ENCODE measurements around the gene LAYN. TPM values are rescaled to one million over a fixed set of nuclear protein-coding genes. Genes with fewer than 3 reads are reported as not detected.

LAYN gene
- total RNA-seq, 1 experiment from 2014 or later = 3.7 TPM

DNA sequence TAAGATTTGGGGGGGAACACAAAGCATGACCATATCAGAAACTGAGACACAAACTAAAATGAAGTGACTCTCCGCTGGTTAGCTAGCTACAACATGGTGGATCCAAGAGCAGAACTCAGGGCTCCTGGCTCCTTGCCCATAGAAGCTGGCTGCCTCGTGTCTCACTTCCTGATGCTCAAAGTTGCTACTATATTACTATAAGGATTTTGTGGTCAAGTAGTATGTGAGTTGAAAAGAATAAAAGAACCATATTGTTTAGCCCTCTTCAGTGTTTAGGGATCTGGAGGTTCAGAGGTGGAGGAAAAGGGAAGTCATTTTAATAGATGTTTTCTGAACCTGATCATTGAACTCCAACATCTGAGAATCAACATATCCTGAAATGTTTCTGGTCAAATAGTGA lies 44.9 kb downstream of the LAYN start:
- DNase-seq (ENCODE audit: low spot score) = no peak
- Mint-ChIP-seq H3K36me3 (peaks cover 4% of the 10 kb centered on the region), H3K27me3 (ENCODE audit: low read depth) (no peaks in the 10 kb centered on the region; the same call in none of the 2 replicates), H3K9me3 (0 out of 2 replicates have a peak, but pooled peaks cover 5% of the 10 kb centered on the region), H3K4me3 (no peak overlapping the region), H3K4me1 (peaks cover 17% of the 10 kb centered on the region), H3K27ac (no peak overlapping the region)
- CTCF ChIA-PET = no interaction called here
- POLR2A ChIA-PET = no interaction called here
- no peak for ATAC-seq
- no peak for TF ChIP-seq GRHL2 (CRISPR knock-in tag; IDR thresholded peaks at IDR 0.05; ENCODE audit: insufficient replicate concordance, severe bottlenecking)
- no peak for TF ChIP-seq TP53 (CRISPR knock-in tag; IDR thresholded peaks at IDR 0.05)
- TF ChIP-seq ATF6 (CRISPR knock-in tag; IDR thresholded peaks at IDR 0.05) = no peak
- TF ChIP-seq NR3C1 (CRISPR knock-in tag; conservative IDR thresholded peaks at IDR 0.05; ENCODE audit: low read depth) = no peak
- no peak for TF ChIP-seq FOXJ3 (CRISPR knock-in tag; IDR thresholded peaks at IDR 0.05; ENCODE audit: borderline replicate concordance)
- TF ChIP-seq, protein P1, sequence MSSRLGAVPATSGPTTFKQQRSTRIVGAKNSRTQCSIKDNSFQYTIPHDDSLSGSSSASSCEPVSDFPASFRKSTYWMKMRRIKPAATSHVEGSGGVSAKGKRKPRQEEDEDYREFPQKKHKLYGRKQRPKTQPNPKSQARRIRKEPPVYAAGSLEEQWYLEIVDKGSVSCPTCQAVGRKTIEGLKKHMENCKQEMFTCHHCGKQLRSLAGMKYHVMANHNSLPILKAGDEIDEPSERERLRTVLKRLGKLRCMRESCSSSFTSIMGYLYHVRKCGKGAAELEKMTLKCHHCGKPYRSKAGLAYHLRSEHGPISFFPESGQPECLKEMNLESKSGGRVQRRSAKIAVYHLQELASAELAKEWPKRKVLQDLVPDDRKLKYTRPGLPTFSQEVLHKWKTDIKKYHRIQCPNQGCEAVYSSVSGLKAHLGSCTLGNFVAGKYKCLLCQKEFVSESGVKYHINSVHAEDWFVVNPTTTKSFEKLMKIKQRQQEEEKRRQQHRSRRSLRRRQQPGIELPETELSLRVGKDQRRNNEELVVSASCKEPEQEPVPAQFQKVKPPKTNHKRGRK (CRISPR knock-in tag; IDR thresholded peaks at IDR 0.05; ENCODE audit: borderline replicate concordance) = no peak
- TF ChIP-seq ETV6 (CRISPR knock-in tag; IDR thresholded peaks at IDR 0.05) = no peak
- TF ChIP-seq E2F1 (CRISPR knock-in tag; IDR thresholded peaks at IDR 0.05) = no peak
- TF ChIP-seq SOX15 (CRISPR knock-in tag; IDR thresholded peaks at IDR 0.05) = no peak

GRCh38 chr11:111586388-111586831 lies 45.9 kb downstream of the LAYN start:
- Mint-ChIP-seq H3K9me3 (0 out of 2 replicates have a peak, but pooled peaks cover 5% of the 10 kb centered on the region), H3K4me3 (no peak overlapping the region), H3K4me1 (peaks cover 12% of the 10 kb centered on the region; the same call in 1 of the 2 replicates), H3K27me3 (ENCODE audit: low read depth) (no peaks in the 10 kb centered on the region; the same call in none of the 2 replicates), H3K36me3 (peaks cover 4% of the 10 kb centered on the region), H3K27ac (no peak overlapping the region)
- no peak for DNase-seq (ENCODE audit: low spot score)
- ChIA-PET CTCF (interaction anchor here (0.6 to 1.4 kb wide), 9 partner anchors 11 to 301 kb away, joined by 3 to 8 read pairs (median 4); partner anchors contain the start of gene ALG9), POLR2A (no interaction called here)
- ATAC-seq = peak; percentile 62
- TF ChIP-seq ATF3 (CRISPR knock-in tag; conservative IDR thresholded peaks at IDR 0.05) (no peak), CTCF (IDR thresholded peaks at IDR 0.05) (0 out of 2 replicates have a peak, but pooled peaks have one; percentile 21)

- Mint-ChIP-seq H3K36me3 (peaks cover 4% of the 10 kb centered on the region), H3K4me3 (no peak overlapping the region)
These were observed 48.6 kb downstream of the LAYN start for GRCh38 chr11:111589114-111589513.

More at GRCh38 chr11:111589114-111589513, 48.6 kb downstream of the LAYN start:
- no peak for DNase-seq (ENCODE audit: low spot score)
- ChIA-PET CTCF (no interaction called here), POLR2A (no interaction called here)
- no peak overlapping the region for H3K27ac Mint-ChIP-seq
- no peak for ATAC-seq
- H3K9me3 Mint-ChIP-seq = 0 out of 2 replicates have a peak, but pooled peaks cover 5% of the 10 kb centered on the region
- no peaks in the 10 kb centered on the region; the same call in none of the 2 replicates for H3K27me3 Mint-ChIP-seq (ENCODE audit: low read depth)
- H3K4me1 Mint-ChIP-seq = peaks cover 12% of the 10 kb centered on the region; the same call in 1 of the 2 replicates
- TF ChIP-seq ETV6 (CRISPR knock-in tag; IDR thresholded peaks at IDR 0.05) (no peak), CREB1 (CRISPR knock-in tag; IDR thresholded peaks at IDR 0.05) (no peak), OVOL2 (CRISPR knock-in tag; IDR thresholded peaks at IDR 0.05; ENCODE audit: borderline replicate concordance) (no peak), FOXK1 (CRISPR knock-in tag; IDR thresholded peaks at IDR 0.05) (no peak), SMAD3 (CRISPR knock-in tag; IDR thresholded peaks at IDR 0.05; ENCODE audit: borderline replicate concordance) (no peak), SOX15 (CRISPR knock-in tag; IDR thresholded peaks at IDR 0.05) (no peak), NR3C1 (CRISPR knock-in tag; conservative IDR thresholded peaks at IDR 0.05; ENCODE audit: low read depth) (no peak), ZNF317 (CRISPR knock-in tag; IDR thresholded peaks at IDR 0.05; ENCODE audit: borderline replicate concordance, low read depth) (no peak)
- TF ChIP-seq, protein P2, sequence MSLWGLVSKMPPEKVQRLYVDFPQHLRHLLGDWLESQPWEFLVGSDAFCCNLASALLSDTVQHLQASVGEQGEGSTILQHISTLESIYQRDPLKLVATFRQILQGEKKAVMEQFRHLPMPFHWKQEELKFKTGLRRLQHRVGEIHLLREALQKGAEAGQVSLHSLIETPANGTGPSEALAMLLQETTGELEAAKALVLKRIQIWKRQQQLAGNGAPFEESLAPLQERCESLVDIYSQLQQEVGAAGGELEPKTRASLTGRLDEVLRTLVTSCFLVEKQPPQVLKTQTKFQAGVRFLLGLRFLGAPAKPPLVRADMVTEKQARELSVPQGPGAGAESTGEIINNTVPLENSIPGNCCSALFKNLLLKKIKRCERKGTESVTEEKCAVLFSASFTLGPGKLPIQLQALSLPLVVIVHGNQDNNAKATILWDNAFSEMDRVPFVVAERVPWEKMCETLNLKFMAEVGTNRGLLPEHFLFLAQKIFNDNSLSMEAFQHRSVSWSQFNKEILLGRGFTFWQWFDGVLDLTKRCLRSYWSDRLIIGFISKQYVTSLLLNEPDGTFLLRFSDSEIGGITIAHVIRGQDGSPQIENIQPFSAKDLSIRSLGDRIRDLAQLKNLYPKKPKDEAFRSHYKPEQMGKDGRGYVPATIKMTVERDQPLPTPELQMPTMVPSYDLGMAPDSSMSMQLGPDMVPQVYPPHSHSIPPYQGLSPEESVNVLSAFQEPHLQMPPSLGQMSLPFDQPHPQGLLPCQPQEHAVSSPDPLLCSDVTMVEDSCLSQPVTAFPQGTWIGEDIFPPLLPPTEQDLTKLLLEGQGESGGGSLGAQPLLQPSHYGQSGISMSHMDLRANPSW (CRISPR knock-in tag; conservative IDR thresholded peaks at IDR 0.05; ENCODE audit: low read depth) = no peak
- TF ChIP-seq, protein P3, sequence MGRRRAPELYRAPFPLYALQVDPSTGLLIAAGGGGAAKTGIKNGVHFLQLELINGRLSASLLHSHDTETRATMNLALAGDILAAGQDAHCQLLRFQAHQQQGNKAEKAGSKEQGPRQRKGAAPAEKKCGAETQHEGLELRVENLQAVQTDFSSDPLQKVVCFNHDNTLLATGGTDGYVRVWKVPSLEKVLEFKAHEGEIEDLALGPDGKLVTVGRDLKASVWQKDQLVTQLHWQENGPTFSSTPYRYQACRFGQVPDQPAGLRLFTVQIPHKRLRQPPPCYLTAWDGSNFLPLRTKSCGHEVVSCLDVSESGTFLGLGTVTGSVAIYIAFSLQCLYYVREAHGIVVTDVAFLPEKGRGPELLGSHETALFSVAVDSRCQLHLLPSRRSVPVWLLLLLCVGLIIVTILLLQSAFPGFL (CRISPR knock-in tag; IDR thresholded peaks at IDR 0.05; ENCODE audit: borderline replicate concordance) = no peak
